ENCODE data around the gene TPM1.

DNA sequence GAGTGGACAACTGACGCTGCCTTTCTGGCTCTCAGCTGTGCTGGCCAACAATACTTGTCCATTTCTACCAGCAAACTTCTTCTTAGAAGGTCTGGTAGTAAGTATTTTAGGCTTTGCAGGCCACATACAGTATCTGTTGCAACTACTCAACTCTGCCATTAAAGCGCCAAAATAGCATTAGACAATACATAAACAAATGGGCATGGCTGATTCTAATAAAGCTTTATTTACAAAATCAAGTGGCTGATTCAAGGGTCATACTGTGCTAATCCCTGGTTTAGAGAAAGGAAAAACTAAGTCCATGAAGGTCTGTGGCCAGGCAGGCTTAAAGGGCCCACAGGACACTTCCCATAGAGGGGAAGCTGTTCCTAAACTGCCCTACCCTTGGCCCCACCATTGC lies 26.3 kb upstream of the TPM1 start:
- TF ChIP-seq CTCF (IDR thresholded peaks at IDR 0.05; ENCODE audit: low read depth, low read length, missing input control): no peak
- no peak for TF ChIP-seq HNF4A (conservative IDR thresholded peaks at IDR 0.05)
- no peak for TF ChIP-seq JUND (IDR thresholded peaks at IDR 0.05)
- TF ChIP-seq, protein P1, sequence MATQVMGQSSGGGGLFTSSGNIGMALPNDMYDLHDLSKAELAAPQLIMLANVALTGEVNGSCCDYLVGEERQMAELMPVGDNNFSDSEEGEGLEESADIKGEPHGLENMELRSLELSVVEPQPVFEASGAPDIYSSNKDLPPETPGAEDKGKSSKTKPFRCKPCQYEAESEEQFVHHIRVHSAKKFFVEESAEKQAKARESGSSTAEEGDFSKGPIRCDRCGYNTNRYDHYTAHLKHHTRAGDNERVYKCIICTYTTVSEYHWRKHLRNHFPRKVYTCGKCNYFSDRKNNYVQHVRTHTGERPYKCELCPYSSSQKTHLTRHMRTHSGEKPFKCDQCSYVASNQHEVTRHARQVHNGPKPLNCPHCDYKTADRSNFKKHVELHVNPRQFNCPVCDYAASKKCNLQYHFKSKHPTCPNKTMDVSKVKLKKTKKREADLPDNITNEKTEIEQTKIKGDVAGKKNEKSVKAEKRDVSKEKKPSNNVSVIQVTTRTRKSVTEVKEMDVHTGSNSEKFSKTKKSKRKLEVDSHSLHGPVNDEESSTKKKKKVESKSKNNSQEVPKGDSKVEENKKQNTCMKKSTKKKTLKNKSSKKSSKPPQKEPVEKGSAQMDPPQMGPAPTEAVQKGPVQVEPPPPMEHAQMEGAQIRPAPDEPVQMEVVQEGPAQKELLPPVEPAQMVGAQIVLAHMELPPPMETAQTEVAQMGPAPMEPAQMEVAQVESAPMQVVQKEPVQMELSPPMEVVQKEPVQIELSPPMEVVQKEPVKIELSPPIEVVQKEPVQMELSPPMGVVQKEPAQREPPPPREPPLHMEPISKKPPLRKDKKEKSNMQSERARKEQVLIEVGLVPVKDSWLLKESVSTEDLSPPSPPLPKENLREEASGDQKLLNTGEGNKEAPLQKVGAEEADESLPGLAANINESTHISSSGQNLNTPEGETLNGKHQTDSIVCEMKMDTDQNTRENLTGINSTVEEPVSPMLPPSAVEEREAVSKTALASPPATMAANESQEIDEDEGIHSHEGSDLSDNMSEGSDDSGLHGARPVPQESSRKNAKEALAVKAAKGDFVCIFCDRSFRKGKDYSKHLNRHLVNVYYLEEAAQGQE (IDR thresholded peaks at IDR 0.05): no peak

Data from liver (tissue), 3 donors.